Tongue (tissue), 2 donors: ENCODE results near the gene LAMC2. TPM values are rescaled to one million over a fixed set of nuclear protein-coding genes. Genes with fewer than 3 reads are reported as not detected.

Experiments used
- DNase-seq: peaks from one replicate; pipeline ENCODE4 v3.0.0-alpha.2; 2015
- total RNA-seq: library from RNA; depleted of rRNA; stranded (reverse); fragments of >200 nt; gene quantifications from one replicate; pipeline ENCODE4 v1.2.3, GENCODE V29; 2014

The LAMC2 gene
- total RNA-seq, 1 donor from 2014 or later, result 11.8 TPM

DNA sequence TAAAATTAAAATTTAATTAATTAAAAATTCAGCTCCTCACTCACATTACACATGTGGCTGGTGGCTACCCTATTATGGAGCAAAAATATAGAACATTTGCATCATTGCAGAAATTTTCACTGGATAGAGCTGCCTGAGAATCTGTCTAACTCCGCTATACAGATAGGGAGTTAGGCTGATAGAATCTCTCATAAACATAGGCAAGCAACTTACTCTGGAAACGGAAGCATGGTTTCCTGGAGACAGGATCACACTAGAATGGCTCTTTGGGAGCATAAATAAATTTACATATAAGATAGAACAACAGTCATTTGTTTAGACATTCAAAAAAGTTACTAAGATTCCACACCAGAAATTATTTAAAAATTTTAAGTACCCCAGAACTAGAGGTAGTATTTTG is 12.2 kb upstream of the LAMC2 start:
- no peak for DNase-seq

DNA sequence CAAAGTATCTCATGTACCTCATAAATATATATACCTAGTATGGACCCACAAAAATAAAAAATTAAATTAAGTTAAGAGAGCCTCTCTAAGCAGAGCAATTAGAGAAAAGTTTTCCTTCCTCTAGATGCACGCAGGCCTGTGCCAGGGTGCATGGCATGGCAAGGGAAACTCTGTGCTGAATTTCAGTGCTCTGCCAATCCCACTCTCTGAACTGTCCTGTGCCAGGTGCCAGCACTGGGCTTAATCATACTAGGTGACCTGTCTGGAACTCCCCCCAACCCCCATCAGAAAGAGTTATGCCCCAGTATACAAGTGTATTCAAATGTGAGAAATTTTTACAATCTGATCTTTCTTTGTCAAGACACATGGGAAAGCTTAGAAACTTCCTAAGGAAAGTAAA is 10.4 kb upstream of the LAMC2 start:
- no peak for DNase-seq

DNA sequence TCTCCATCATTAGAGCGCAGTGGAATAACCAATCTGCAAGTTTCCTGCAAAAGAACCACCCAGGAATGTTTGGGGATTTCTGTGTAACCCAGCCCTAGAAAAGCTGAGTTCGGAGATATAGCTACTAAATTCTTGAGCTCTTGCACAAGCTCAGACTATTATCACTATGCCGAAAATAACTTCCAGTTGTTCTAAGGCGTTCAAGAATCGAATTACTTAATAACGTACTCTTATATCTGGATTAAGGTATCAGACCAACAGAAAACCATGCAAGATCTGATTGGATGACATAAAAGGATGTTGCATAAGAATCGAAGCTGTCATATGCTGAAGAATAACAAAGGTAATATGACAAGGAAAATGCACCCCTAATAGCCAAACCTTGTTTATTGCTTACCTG is 7.5 kb upstream of the LAMC2 start:
- DNase-seq, result peak; percentile 52

DNA sequence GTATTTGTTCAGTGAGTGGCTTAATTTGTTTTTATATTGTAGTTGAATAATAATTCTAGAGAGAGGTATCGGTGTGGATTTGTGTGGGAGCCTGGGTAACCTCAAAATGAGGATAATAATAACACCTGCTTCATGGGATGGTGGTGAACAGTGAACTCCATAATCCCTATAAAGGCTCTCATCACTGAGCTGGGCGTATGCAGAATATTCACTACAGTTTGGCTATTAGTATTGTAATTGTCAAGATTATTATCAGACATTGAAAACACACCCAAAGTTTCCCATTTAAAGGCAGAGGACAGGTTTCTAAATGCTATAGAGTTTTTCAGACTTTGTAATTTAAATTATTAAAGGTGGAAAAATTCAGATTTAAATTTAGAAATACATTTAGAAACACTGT is 7.0 kb upstream of the LAMC2 start:
- DNase-seq, result no peak

DNA sequence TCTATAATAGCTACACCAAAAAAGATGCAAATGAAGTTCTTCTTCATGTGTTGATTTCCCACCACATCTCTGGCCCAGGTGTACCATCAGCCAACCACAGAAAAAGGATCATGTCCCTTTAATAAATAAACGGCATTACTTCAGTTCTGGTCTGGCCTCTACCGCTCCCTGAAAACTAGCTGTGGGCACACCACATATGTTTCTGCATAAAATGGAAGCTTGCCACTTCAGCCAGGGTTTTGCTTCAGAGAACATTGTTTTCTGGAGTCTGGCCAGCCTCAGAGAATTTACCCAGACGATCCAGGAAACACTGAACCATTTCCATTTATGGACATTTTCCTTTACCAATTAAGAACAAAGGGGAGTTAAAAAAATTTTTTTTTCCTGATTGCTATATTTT is 5.8 kb upstream of the LAMC2 start:
- peak; percentile 95 for DNase-seq

DNA sequence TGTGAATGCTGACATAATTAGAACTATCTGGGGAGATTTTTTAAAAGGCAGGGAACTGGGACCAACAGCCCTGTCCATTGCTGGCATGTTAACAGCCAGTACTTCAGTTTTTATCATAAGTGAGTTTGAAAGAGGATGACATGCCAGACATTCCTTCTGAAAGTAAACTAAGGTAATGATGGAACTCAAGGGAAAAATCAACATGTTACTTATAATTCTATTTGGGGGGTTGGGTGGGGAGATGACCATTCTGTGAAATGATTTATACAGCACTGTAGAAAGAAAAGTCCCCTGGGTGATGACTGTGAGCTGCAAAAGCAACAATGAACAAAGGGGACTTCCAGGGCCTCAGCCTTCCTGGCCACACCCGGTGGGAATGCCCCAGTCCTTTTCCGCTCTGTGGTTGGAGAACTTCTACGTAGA is 5.4 kb upstream of the LAMC2 start:
- peak; percentile 71 for DNase-seq

DNA sequence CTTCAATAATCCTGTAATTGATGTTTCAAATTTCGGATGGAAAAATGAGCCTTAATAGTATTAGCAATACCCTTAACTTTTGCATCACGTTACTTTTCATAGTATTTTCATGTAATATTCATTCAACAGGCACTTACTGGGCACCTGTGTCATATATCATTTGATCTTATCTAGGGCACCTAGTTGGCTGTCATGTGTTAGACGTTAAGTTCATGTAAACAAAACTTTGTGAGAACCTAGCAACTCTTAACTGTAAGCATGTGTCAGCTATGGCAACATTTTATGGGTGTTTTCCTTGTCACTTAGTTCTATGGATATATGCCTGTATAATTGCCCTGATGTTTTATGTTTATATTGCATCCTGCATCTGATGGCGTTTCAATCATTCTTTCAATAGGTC is 777 bp downstream of the LAMC2 start:
- DNase-seq, result no peak

DNA sequence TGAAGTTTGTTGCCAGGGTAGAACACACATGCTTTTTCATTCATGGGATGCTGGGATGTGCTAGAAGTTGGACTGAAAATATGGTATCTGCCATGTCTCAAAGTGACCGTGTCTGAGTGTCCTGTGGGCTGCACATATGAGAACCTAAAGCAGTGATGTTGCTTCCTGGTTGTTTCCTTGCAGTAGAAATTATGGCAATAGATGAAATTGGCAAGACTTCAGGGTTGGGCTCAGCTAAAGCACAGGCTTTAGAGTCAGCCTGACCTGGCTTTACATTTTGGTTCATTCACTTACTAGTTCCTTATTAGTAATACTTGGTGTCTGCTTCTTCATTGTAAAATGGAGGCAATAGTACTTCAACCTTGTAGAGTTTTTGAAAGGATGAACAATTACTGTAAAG is 2.2 kb downstream of the LAMC2 start:
- no peak for DNase-seq

DNA sequence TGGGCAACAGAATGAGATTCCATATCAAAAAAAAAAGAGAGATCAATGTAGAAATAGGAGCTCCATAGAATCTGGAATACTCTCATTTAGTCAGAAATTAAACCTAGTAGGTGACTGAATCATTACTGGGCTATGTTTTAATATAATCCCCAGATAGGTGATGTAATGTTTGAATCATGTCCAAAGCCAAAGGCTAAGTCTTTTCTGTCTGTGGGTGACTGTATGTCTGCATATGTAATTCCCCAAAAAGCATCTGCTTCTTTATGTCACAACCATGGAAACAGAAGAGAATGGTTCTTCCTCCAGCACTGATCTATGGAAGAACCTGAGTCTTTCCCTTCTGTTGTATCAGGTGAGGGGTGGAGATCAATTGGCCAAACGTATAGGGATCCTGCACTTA is 5.8 kb downstream of the LAMC2 start:
- peak; percentile 81 for DNase-seq

DNA sequence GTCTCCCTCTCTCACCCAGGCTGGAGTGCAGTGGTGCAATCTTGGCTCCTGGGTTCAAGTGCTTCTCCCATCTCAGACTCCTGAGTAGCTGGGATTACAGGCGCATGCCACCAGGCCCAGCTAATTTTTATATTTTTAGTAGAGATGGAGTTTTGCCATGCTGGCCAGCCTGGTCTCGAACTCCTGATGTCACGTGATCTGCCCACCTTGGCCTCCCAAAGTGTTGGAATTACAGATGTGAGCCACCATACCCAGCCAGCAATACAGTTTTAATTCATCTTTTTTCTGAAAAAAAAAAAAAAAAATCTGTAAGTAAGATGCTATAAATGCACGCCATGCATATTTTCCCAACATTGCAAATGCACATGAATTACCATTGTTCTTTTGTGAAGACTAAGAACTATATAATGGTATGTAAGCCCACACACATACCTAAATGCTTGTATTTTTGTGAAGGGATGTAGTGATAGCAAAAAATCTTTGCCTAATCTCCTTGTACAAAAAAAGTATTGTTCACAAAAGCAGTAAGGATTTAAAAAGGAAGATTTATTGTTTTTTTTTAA is 8.0 kb downstream of the LAMC2 start:
- no peak for DNase-seq

DNA sequence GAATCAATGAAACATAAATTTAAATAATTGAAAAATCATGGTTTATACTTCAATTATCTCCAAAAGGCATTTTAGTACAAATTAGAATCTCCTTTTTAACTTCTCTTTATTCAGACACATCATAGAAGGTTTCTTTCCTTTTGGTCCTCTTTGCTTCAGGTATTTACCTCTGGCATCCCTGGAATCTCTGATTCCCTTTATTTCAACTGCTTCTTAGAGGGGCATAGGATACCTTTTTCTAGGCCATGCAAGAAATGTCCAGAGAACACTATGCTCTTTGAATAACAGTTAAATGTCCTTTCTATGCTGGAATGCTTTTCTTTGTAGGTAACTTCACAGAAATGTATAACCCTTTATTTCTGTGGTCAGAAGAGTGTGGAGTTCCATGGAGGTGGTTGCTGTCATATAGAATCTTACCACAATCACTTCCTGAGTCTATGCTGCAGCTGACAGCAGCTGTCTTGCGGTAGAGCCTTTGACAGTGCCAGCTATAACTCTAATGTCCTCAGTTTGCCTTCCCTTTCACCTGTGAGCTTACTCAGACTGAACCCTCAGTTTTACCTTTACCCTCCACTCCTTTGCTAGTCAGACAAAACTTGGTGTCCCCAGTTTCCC is 8.6 kb downstream of the LAMC2 start:
- DNase-seq, result no peak

DNA sequence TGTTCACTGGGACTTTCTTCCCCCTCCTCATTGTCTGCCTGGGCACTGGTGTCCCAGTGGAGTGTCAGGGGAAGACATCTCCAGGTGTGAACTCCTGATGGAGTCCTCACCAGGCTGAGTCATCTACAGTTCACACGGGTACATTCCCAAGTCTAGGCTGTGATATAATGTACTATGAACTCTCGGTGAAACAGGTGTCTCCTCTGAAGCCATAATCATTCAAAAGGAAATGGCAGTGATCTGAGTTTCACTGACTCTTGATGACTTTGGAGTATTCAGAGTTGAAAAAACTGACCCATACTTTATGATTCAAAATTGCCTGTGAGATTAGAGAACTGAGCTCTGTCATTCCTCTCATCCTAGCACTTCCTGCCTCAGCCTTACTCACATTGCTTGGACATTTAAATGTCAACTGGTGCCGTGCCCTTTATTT is 9.1 kb downstream of the LAMC2 start:
- no peak for DNase-seq

DNA sequence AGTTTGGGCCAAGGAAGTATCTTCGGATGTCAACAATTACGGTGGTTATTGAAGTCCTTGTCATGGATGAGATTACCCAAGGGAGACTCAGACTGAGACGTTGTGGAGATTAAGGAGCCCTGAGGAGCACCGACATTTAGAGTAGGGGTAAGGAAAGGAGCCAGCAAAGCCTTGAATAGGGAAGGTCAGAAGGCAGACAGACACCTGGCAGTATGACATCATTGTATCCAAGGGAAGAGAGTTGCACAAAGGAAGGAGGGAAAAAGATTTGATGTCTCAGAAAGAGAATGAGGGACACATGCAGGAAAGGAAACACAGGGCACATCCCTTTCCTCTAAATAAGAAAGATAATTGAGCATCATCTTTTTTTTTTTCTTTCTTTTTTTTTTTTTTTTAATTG is 11.7 kb downstream of the LAMC2 start:
- DNase-seq, result no peak

DNA sequence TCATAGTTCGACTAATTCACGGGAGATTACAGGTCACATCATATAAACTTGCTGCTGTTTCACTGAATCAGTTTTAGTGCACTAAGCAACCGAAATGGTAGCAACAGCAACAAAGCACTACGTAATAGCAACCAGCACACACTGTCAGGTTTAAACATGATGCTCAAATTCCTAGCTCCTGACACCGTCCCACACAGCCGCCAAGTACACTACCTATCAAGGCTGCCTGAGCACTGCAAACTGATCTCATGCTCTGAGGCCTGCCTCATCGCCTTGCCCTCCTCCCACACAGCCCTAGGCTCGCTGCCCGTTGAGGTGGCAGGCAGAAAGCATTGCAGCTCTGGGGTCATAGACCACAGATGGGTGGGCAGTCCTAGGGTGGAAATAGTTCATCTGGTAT is 12.4 kb downstream of the LAMC2 start:
- peak; percentile 77 for DNase-seq

DNA sequence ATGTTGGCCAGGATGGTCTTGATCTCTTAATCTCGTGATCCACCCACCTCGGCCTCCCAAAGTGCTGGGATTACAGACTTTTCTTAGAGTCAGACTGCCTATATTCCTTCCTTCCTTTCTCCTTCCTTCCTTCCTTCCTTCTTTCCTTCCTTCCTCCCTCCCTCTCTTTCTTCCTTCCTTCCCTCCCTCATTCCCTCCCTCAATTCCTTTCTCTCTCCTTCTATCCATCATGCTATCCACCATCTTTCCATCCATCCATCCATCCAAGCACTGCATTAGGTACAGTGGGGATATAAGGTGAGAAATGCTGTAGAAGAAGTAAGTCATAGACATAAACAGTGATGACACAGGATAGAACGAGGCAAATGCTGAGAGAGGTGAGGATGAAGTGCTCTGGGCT is 13.2 kb downstream of the LAMC2 start:
- DNase-seq, result no peak

DNA sequence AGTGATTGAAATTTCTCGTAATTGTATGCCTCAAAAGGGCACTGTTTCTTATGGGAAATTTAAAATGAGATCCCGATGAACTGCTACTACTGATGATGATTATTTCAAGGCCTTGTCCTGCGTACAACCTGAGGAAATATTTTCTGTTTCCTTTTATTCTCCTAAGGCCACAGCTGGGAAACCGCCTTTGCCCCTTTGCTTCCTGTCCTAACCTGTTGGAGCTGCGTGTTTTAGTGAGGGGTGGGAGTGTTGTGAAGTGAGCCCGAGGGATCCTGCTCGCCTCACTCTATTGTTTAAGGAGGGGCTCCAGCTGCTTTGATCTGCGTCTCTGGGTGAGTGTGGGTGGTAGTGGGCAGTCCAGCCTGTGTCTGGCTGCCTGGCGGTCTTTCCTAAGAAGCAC is 14.4 kb downstream of the LAMC2 start:
- no peak for DNase-seq

DNA sequence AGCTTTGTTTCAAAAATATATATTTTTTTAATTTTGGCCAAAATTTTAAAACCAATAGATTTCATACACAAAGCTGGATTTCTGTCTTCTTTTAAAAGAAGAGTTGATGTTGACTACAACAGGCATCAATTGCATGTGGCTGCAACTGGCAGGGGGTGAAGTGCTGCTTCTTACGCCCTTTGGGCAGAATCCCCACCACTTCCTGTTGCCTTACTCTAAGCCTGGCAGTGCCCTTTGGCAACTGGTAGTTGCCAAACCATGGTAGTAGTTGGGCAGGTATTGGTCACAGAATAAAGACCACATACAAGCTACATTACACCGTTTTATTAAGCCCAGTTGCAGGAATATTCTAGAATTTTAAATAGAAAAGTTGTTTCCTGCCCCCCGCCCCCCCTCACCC is 17.0 kb downstream of the LAMC2 start:
- DNase-seq, result no peak

DNA sequence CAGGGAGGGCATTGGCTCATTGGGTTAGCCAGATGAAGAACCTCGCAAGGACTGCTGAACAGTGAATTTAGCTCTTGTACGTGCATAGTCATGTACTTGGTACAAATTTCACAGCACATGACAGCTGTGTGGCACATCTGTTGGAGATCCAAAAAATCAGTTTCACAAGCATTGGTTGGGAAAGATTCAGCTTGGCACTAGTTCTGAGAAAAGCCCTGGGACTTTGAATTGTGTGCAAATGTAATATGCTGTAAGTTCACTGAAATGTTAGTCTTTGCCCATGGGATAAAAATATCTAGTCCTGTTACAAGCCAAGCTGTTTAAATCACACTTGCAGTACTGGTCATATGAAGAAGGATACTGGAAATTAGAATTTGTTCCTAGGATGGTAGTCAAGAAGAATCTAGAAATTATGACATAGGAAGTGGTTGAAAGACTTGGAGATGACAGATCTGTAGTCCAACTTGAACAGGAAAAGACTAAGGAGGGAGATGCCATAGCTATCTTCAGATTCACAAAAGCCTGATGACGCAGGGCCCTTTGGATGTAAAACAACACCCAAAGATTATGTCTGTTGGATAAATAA is 19.2 kb downstream of the LAMC2 start:
- DNase-seq, result peak; percentile 96

DNA sequence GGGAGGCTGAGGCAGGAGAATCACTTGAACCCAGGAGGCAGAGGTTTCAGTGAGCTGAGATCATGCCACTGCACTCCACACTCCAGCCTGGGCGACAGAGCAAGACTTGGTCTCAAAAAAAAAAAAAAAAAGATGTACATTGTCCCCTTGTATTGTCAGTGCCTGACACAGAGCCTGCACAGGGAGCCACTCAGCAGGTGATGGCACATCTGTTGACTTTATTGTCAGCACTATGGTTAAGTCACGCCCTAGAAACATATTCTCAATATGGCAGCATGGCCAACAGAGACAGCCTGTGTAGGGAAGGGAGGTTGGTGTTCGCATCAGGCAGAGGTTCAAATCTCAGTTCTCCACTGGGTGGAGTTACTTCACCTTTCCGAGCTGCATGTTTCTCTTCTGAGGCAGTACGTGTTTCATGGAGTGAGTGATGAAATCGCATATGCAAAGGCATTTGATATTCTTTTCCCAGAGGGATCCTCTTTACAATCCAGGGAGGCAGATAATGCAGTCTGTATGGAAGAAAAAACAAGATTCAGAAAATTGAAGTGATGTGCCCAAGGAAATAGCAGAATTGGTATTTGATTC is 20.6 kb downstream of the LAMC2 start:
- DNase-seq, result no peak

DNA sequence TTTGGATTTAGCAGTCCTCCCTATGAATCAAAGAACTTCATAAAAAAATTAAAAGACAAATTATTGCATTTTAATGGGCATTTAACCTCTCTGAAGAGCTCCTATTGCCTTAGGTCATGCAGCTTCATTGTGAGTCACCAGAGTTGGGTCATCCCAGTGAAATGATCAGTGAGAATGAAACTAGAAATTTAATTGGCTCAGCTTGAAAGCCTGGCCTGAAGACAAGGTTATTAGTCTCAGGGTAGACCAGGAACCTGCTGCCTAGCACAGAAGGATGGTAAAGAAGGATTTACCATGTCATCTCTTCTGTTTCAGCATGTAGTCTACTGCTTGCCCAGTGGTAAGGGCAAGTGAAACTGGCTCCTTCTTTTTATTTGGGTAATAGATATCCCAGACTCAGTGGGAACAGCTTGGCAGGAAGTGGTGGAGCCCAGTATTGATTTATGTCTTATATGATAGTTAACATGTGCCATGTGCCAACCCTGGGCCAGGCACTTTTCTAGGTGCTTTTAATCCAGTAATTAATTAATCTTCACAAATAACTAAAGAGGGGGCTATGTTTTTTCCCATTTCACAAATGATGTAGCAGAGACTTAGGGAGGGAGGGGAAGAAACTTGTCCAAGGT is 23.6 kb downstream of the LAMC2 start:
- no peak for DNase-seq

DNA sequence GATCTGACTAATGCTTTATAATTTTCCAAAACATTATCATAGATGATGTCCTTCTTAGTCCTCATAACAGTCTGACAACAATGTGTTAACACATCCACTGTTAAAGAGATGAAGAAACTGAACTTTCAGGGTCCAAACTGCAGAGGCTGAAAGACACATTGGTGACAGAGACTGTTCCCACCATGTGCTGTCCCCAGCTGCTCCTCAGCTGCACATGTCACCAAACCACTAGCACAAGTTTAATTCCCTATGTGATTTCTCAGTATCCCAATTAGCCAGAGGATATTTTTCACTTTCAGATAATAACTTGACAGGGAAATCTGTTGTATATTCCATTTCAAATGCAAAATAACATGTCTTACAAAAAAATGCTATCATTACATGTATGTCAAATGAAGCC is 24.6 kb downstream of the LAMC2 start:
- peak; percentile 70 for DNase-seq

DNA sequence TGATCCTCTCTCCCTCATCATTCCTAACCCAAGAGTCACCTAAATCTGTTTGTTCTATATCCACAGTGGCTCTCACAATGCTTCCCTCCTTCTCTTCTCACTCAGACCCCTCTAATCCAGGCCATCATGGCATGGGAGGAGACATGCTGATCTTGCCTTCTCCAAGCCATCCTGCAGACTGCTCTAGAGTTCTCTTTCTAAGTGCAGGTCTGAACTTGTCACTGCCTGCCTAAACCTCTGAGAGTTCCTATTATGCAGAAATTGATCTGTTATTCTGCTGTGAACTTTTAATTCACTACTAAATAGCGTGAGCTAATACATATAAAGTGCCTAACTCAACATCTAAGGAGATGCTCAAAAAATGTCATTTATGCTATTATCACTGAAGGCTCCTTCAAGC is 26.8 kb downstream of the LAMC2 start:
- DNase-seq, result no peak
